CD4-positive, alpha-beta memory T cell (primary cell): ENCODE data around the gene DGCR6L. TPM values are rescaled to one million over a fixed set of nuclear protein-coding genes. Genes with fewer than 3 reads are reported as not detected.
"Not testable (repeated sequence)": the region's sequence is repeated elsewhere in the genome, so short reads cannot be mapped to it uniquely, and the experiment has no call there.

Experiments
- CTCF ChIA-PET: fragments of 350-600 bp; sonication (Branson Sonifier 250); formaldehyde crosslinking; loops from one replicate; lab custom pipeline; 2021; ENCODE audit warnings: inconsistent platforms; ENCODE audit not compliant: partially characterized antibody; lab: Charles Lee
- POLR2A ChIA-PET: fragments of 350-600 bp; sonication (Branson Sonifier 250); formaldehyde crosslinking; loops from one replicate; lab custom pipeline; 2021; ENCODE audit not compliant: partially characterized antibody; lab: Charles Lee
- DNase-seq, 5 donors: peaks; one replicate each; pipeline versions ENCODE4 v3.0.0 to v3.0.0-alpha.2; 2020 to 2022; ENCODE audit warnings: mixed read lengths in 1 of 5
- H3K27ac ChIP-seq: one replicate; pipeline ENCODE4 v1.7.0; 2013; ENCODE audit warnings: low read depth, low read length
- H3K27me3 ChIP-seq: 2 replicates; pipeline ENCODE4 v1.7.0; 2013; ENCODE audit warnings: mild to moderate bottlenecking, low read length, moderate library complexity; ENCODE audit not compliant: insufficient read depth
- H3K36me3 ChIP-seq: 2 replicates; pipeline ENCODE4 v1.7.0; 2013; ENCODE audit warnings: mild to moderate bottlenecking, low read length, moderate library complexity; ENCODE audit not compliant: insufficient read depth
- H3K4me1 ChIP-seq: 2 replicates; pipeline ENCODE4 v1.7.0; 2013; ENCODE audit warnings: mild to moderate bottlenecking, low read length, moderate library complexity; ENCODE audit not compliant: insufficient read depth
- H3K4me3 ChIP-seq, 2 donors: one replicate each; pipeline ENCODE4 v1.7.0; 2013; ENCODE audit warnings: low read length in 2 of 2, mild to moderate bottlenecking in 1 of 2
- H3K9me3 ChIP-seq, 2 donors: one replicate each; pipeline ENCODE4 v1.7.0; 2013; ENCODE audit warnings: low read length in 2 of 2, control low read depth in 1 of 2; ENCODE audit not compliant: control insufficient read depth in 1 of 2
- H3K27ac Mint-ChIP-seq, 7 donors: one replicate each; pipeline ENCODE4 v1.8.0; 2020 to 2021; ENCODE audit warnings: mixed read lengths in 7 of 7, mild to moderate bottlenecking in 6 of 7, inconsistent platforms in 3 of 7, moderate library complexity in 3 of 7
- H3K27me3 Mint-ChIP-seq, 2 donors: one replicate each; pipeline ENCODE4 v1.8.0; 2020 to 2021; ENCODE audit warnings: mixed read lengths in 2 of 2
- H3K36me3 Mint-ChIP-seq, 2 donors: one replicate each; pipeline ENCODE4 v1.8.0; 2020 to 2021; ENCODE audit warnings: mixed read lengths in 2 of 2, inconsistent platforms in 1 of 2, mild to moderate bottlenecking in 1 of 2
- H3K4me1 Mint-ChIP-seq, 4 donors: one replicate each; pipeline ENCODE4 v1.8.0; 2020 to 2021; ENCODE audit warnings: mixed read lengths in 4 of 4, mild to moderate bottlenecking in 1 of 4
- H3K4me3 Mint-ChIP-seq, 8 donors: one replicate each; pipeline ENCODE4 v1.8.0; 2020 to 2021; ENCODE audit warnings: mixed read lengths in 8 of 8, mild to moderate bottlenecking in 7 of 8, moderate library complexity in 6 of 8, inconsistent platforms in 3 of 8
- H3K9me3 Mint-ChIP-seq, 8 donors: one replicate each; pipeline ENCODE4 v1.8.0; 2020 to 2021; ENCODE audit warnings: mixed read lengths in 8 of 8, mild to moderate bottlenecking in 5 of 8, inconsistent platforms in 3 of 8, moderate library complexity in 1 of 8
- intact Hi-C: fragments of 100-400 bp; cut with micrococcal nuclease; formaldehyde crosslinking; loops from one replicate; pipeline ENCODE4 v1.15.1; 2023
- polyA plus RNA-seq, 2 donors: library from polyadenylated mRNA; unstranded; fragments of 300-500 nt; fragmentation: Illumina TruSeq; gene quantifications; one replicate each; pipeline ENCODE4 v1.2.3, GENCODE V29; 2021
- total RNA-seq, 2 experiments: library from RNA; stranded (reverse); gene quantifications; one replicate each; pipeline ENCODE4 v1.2.3, GENCODE V29; 2021

Gene DGCR6L
- total and polyA plus RNA-seq, 4 experiments from 2014 or later: 39.9 to 145 (median 82.4) TPM

- CTCF ChIA-PET: interaction anchor here (1.0 to 1.2 kb wide), 2 partner anchors 130 to 158 kb away, joined by 4 to 10 read pairs; no protein-coding TSS in a partner anchor
- H3K36me3 Mint-ChIP-seq, H3K4me3 Mint-ChIP-seq, H3K9me3 ChIP-seq, H3K4me3 ChIP-seq, H3K9me3 Mint-ChIP-seq, H3K27ac ChIP-seq, POLR2A ChIA-PET, H3K27ac Mint-ChIP-seq, H3K27me3 ChIP-seq, H3K4me1 Mint-ChIP-seq, H3K27me3 Mint-ChIP-seq, DNase-seq, H3K36me3 ChIP-seq, intact Hi-C loops, H3K4me1 ChIP-seq: not testable (repeated sequence)
Observed at GRCh38 chr22:20286784-20287423, 33.0 kb downstream of the DGCR6L start.

GRCh38 chr22:20286312-20286660 lies 33.6 kb downstream of the DGCR6L start:
- H3K27me3 ChIP-seq, H3K4me3 Mint-ChIP-seq, H3K4me1 ChIP-seq, H3K27ac Mint-ChIP-seq, H3K36me3 ChIP-seq, H3K27ac ChIP-seq, intact Hi-C loops, H3K36me3 Mint-ChIP-seq, DNase-seq, H3K4me3 ChIP-seq, H3K9me3 Mint-ChIP-seq, H3K27me3 Mint-ChIP-seq, H3K4me1 Mint-ChIP-seq, POLR2A ChIA-PET, H3K9me3 ChIP-seq: not testable (repeated sequence)
- CTCF ChIA-PET: interaction anchor here (0.6 to 1.2 kb wide), 3 partner anchors 129 to 157 kb away, joined by 3 to 10 read pairs (median 4); no protein-coding TSS in a partner anchor

- H3K27ac ChIP-seq, H3K9me3 ChIP-seq, H3K9me3 Mint-ChIP-seq, H3K4me1 Mint-ChIP-seq, H3K27ac Mint-ChIP-seq, H3K27me3 Mint-ChIP-seq, H3K4me1 ChIP-seq, H3K36me3 ChIP-seq, H3K4me3 Mint-ChIP-seq, H3K36me3 Mint-ChIP-seq, H3K4me3 ChIP-seq, H3K27me3 ChIP-seq, POLR2A ChIA-PET: not testable (repeated sequence)
- CTCF ChIA-PET: interaction anchor here (0.6 to 2.8 kb wide), 5 partner anchors 8 to 157 kb away, joined by 3 to 31 read pairs (median 4); no protein-coding TSS in a partner anchor
- intact Hi-C loops: loop anchor here (1.0 to 2.0 kb wide), 2 partner anchors 128 to 315 kb away; no protein-coding TSS in a partner anchor
- peak; percentile 60 to 77 (median 69) for DNase-seq
Observed at GRCh38 chr22:20285473-20286311, 34.2 kb downstream of the DGCR6L start.

- Histone ChIP-seq H3K9me3 (no peaks in the 10 kb centered on the region), H3K4me1 (no peaks in the 10 kb centered on the region), H3K27me3 (no peaks in the 10 kb centered on the region), H3K36me3 (no peaks in the 10 kb centered on the region), H3K27ac (no peak overlapping the region), H3K4me3 (no peak overlapping the region)
- ChIA-PET POLR2A (no interaction called here), CTCF (interaction anchor here (0.6 to 2.8 kb wide), 3 partner anchors 9 to 334 kb away, joined by 3 to 31 read pairs (median 4); no protein-coding TSS in a partner anchor)
- intact Hi-C loops: loop anchor here (1.0 to 2.0 kb wide), 2 partner anchors 127 to 314 kb away; no protein-coding TSS in a partner anchor
- H3K9me3 Mint-ChIP-seq: no peaks in the 10 kb centered on the region
- H3K4me1 Mint-ChIP-seq: peaks cover 0 to 1% (median 0%) of the 10 kb centered on the region in 4 donors
- H3K4me3 Mint-ChIP-seq: no peak overlapping the region
- peaks cover 0 to under 1% of the 10 kb centered on the region in 2 donors for H3K27me3 Mint-ChIP-seq
- DNase-seq: no peak
- no peak overlapping the region for H3K27ac Mint-ChIP-seq
- H3K36me3 Mint-ChIP-seq: no peaks in the 10 kb centered on the region
Observed at GRCh38 chr22:20284471-20285086, 35.3 kb downstream of the DGCR6L start.

- H3K36me3 Mint-ChIP-seq: no peaks in the 10 kb centered on the region
- H3K27me3 Mint-ChIP-seq: peaks cover 0 to 2% of the 10 kb centered on the region in 2 donors
- no peak overlapping the region for H3K27ac Mint-ChIP-seq
- no peaks in the 10 kb centered on the region for H3K9me3 Mint-ChIP-seq
- CTCF ChIA-PET: interaction anchor here (0.5 to 2.8 kb wide), 5 partner anchors 12 to 333 kb away, joined by 3 to 31 read pairs (median 4); no protein-coding TSS in a partner anchor
- intact Hi-C loops: loop anchor here (2.0 kb wide), 1 partner anchor 313 kb away; no protein-coding TSS in a partner anchor
- DNase-seq: no peak
- no peak overlapping the region for H3K4me3 Mint-ChIP-seq
- POLR2A ChIA-PET: no interaction called here
- Histone ChIP-seq H3K36me3 (no peaks in the 10 kb centered on the region), H3K27me3 (no peaks in the 10 kb centered on the region), H3K4me3 (no peak overlapping the region), H3K27ac (no peak overlapping the region), H3K4me1 (no peaks in the 10 kb centered on the region), H3K9me3 (no peaks in the 10 kb centered on the region)
- H3K4me1 Mint-ChIP-seq: peaks cover 0 to 2% (median 0%) of the 10 kb centered on the region in 4 donors
Observed at GRCh38 chr22:20283674-20284066, 36.2 kb downstream of the DGCR6L start.

- Mint-ChIP-seq H3K36me3 (no peaks in the 10 kb centered on the region), H3K4me3 (no peak overlapping the region), H3K9me3 (no peaks in the 10 kb centered on the region), H3K27me3 (peaks cover 0 to 2% of the 10 kb centered on the region in 2 donors), H3K27ac (no peak overlapping the region), H3K4me1 (peaks cover 0 to 2% (median 0%) of the 10 kb centered on the region in 4 donors)
- CTCF ChIA-PET: interaction anchor here (0.9 to 2.8 kb wide), 3 partner anchors 12 to 127 kb away, joined by 3 to 31 read pairs (median 4); no protein-coding TSS in a partner anchor
- H3K9me3 ChIP-seq: no peaks in the 10 kb centered on the region
- H3K36me3 ChIP-seq: no peaks in the 10 kb centered on the region
- DNase-seq: no peak
- H3K27ac ChIP-seq: no peak overlapping the region
- H3K4me3 ChIP-seq: no peak overlapping the region
- POLR2A ChIA-PET: no interaction called here
- intact Hi-C loops: no loop called here
- no peaks in the 10 kb centered on the region for H3K27me3 ChIP-seq
- H3K4me1 ChIP-seq: no peaks in the 10 kb centered on the region
Observed at GRCh38 chr22:20282901-20283673, 36.8 kb downstream of the DGCR6L start.
